SJSA1 (cell line): ENCODE data around the gene LPAR4. TPM values are rescaled to one million over a fixed set of nuclear protein-coding genes. Genes with fewer than 3 reads are reported as not detected.

Source experiments
- DNase-seq, 2 experiments: peaks; one replicate each; pipeline ENCODE4 v3.0.0-alpha.2; 2015 to 2020; ENCODE audit warnings: low spot score in 2 of 2, low read depth in 1 of 2
- H3K27ac ChIP-seq: fragments of 250-450 bp; sonication (Bioruptor Pico); 2 replicates; pipeline ENCODE4 v1.5.1; 2020; ENCODE audit warnings: mild to moderate bottlenecking, moderate library complexity
- H3K27me3 ChIP-seq: fragments of 250-450 bp; sonication (Bioruptor Pico); replicated peaks from 2 replicates; pipeline ENCODE4 v1.5.1; 2020; ENCODE audit warnings: mild to moderate bottlenecking, moderate library complexity
- H3K36me3 ChIP-seq: fragments of 250-450 bp; sonication (Bioruptor Pico); 2 replicates; pipeline ENCODE4 v1.5.1; 2020; ENCODE audit warnings: mild to moderate bottlenecking
- H3K4me1 ChIP-seq: fragments of 250-450 bp; sonication (Bioruptor Pico); replicated peaks from 2 replicates; pipeline ENCODE4 v1.6.1; 2021; ENCODE audit warnings: mild to moderate bottlenecking
- H3K4me3 ChIP-seq: fragments of 250-450 bp; sonication (Bioruptor Pico); 2 replicates; pipeline ENCODE4 v1.5.1; 2020; ENCODE audit warnings: mild to moderate bottlenecking
- H3K9me3 ChIP-seq: fragments of 250-450 bp; sonication (Bioruptor Pico); replicated peaks from 2 replicates; pipeline ENCODE4 v1.5.1; 2020; ENCODE audit warnings: mild to moderate bottlenecking
- total RNA-seq: library from RNA; depleted of rRNA; stranded (reverse); fragments of >200 nt; shearing (Covaris generic); gene quantifications from 2 replicates; pipeline ENCODE4 v1.2.3, GENCODE V29; 2014; rRNA removed

LPAR4 gene
- 0.61 and 2.4 TPM in 2 replicates for total RNA-seq

- H3K4me1 ChIP-seq: no peaks in the 10 kb centered on the region
- H3K9me3 ChIP-seq: no peaks in the 10 kb centered on the region
- H3K36me3 ChIP-seq: no peaks in the 10 kb centered on the region
- no peak within 1 kb of the TSS for H3K27ac ChIP-seq
- H3K4me3 ChIP-seq: peak within 1 kb of the TSS; percentile 23
- DNase-seq: peak in 1 of 2 experiments; percentile 16
- no peaks in the 10 kb centered on the region for H3K27me3 ChIP-seq
These were observed at the start of gene LPAR4 for GRCh38 chrX:78747489-78747888. TSS of gene LPAR4 (plus strand) at chrX:78747720. CDS start at chrX:78754870, 7,150 bp downstream.

- Histone ChIP-seq H3K9me3 (no peaks in the 10 kb centered on the region), H3K27me3 (no peaks in the 10 kb centered on the region), H3K4me3 (no peak overlapping the region), H3K27ac (no peak overlapping the region), H3K36me3 (no peaks in the 10 kb centered on the region), H3K4me1 (no peaks in the 10 kb centered on the region)
- DNase-seq: no peak
These were observed 41.4 kb upstream of the LPAR4 start for GRCh38 chrX:78706071-78706470.

- no peaks in the 10 kb centered on the region for H3K36me3 ChIP-seq
- H3K27me3 ChIP-seq: no peaks in the 10 kb centered on the region
- no peaks in the 10 kb centered on the region for H3K4me1 ChIP-seq
- DNase-seq: peak; percentile 10 to 26
- H3K9me3 ChIP-seq: no peaks in the 10 kb centered on the region
- H3K27ac ChIP-seq: no peak overlapping the region
- no peak overlapping the region for H3K4me3 ChIP-seq
These were observed 39.3 kb upstream of the LPAR4 start for GRCh38 chrX:78708262-78708661.

- Histone ChIP-seq H3K27ac (no peak overlapping the region), H3K4me3 (no peak overlapping the region), H3K36me3 (no peaks in the 10 kb centered on the region), H3K4me1 (no peaks in the 10 kb centered on the region), H3K27me3 (no peaks in the 10 kb centered on the region), H3K9me3 (no peaks in the 10 kb centered on the region)
- no peak for DNase-seq
These were observed 38.7 kb upstream of the LPAR4 start for GRCh38 chrX:78708816-78709215.

GRCh38 chrX:78710171-78710570, 37.3 kb upstream of the LPAR4 start:
- Histone ChIP-seq H3K27me3 (no peaks in the 10 kb centered on the region), H3K36me3 (no peaks in the 10 kb centered on the region), H3K9me3 (no peaks in the 10 kb centered on the region), H3K4me3 (no peak overlapping the region), H3K4me1 (no peaks in the 10 kb centered on the region), H3K27ac (no peak overlapping the region)
- DNase-seq: no peak

GRCh38 chrX:78712336-78712735, 35.2 kb upstream of the LPAR4 start:
- no peaks in the 10 kb centered on the region for H3K9me3 ChIP-seq
- no peaks in the 10 kb centered on the region for H3K4me1 ChIP-seq
- no peaks in the 10 kb centered on the region for H3K36me3 ChIP-seq
- no peak overlapping the region for H3K4me3 ChIP-seq
- H3K27me3 ChIP-seq: no peaks in the 10 kb centered on the region
- H3K27ac ChIP-seq: no peak overlapping the region
- DNase-seq: no peak

- Histone ChIP-seq H3K4me3 (no peak overlapping the region), H3K36me3 (no peaks in the 10 kb centered on the region), H3K27me3 (no peaks in the 10 kb centered on the region), H3K4me1 (no peaks in the 10 kb centered on the region), H3K27ac (no peak overlapping the region), H3K9me3 (no peaks in the 10 kb centered on the region)
- no peak for DNase-seq
These were observed 22.2 kb upstream of the LPAR4 start for GRCh38 chrX:78725287-78725686.

- no peak for DNase-seq
- Histone ChIP-seq H3K36me3 (no peaks in the 10 kb centered on the region), H3K27me3 (no peaks in the 10 kb centered on the region)
These were observed 1.0 kb upstream of the LPAR4 start for GRCh38 chrX:78746496-78746895.

GRCh38 chrX:78747971-78748370, 451 bp downstream of the LPAR4 start:
- peak overlapping the region; percentile 23 for H3K4me3 ChIP-seq
- no peak for DNase-seq
- no peaks in the 10 kb centered on the region for H3K9me3 ChIP-seq
- H3K36me3 ChIP-seq: no peaks in the 10 kb centered on the region
- no peak overlapping the region for H3K27ac ChIP-seq
- no peaks in the 10 kb centered on the region for H3K27me3 ChIP-seq
- no peaks in the 10 kb centered on the region for H3K4me1 ChIP-seq

More at GRCh38 chrX:78746496-78746895, 1.0 kb upstream of the LPAR4 start:
- no peak overlapping the region for H3K27ac ChIP-seq
- H3K4me3 ChIP-seq: no peak overlapping the region
- no peaks in the 10 kb centered on the region for H3K9me3 ChIP-seq
- no peaks in the 10 kb centered on the region for H3K4me1 ChIP-seq

GRCh38 chrX:78748846-78749245, 1.3 kb downstream of the LPAR4 start:
- Histone ChIP-seq H3K27me3 (no peaks in the 10 kb centered on the region), H3K9me3 (no peaks in the 10 kb centered on the region), H3K27ac (no peak overlapping the region), H3K4me1 (no peaks in the 10 kb centered on the region), H3K36me3 (no peaks in the 10 kb centered on the region), H3K4me3 (no peak overlapping the region)
- DNase-seq: no peak

- no peak overlapping the region for H3K27ac ChIP-seq
- H3K9me3 ChIP-seq: no peaks in the 10 kb centered on the region
- H3K4me3 ChIP-seq: no peak overlapping the region
- no peak for DNase-seq
- no peaks in the 10 kb centered on the region for H3K4me1 ChIP-seq
- H3K36me3 ChIP-seq: no peaks in the 10 kb centered on the region
- H3K27me3 ChIP-seq: no peaks in the 10 kb centered on the region
These were observed 6.1 kb downstream of the LPAR4 start for GRCh38 chrX:78753571-78753970.

- H3K27ac ChIP-seq: no peak overlapping the region
- H3K4me1 ChIP-seq: no peaks in the 10 kb centered on the region
- no peaks in the 10 kb centered on the region for H3K9me3 ChIP-seq
- H3K36me3 ChIP-seq: no peaks in the 10 kb centered on the region
- H3K4me3 ChIP-seq: no peak overlapping the region
- no peaks in the 10 kb centered on the region for H3K27me3 ChIP-seq
- no peak for DNase-seq
These were observed 7.4 kb downstream of the LPAR4 start for GRCh38 chrX:78754917-78755316.

- no peak for DNase-seq
- Histone ChIP-seq H3K36me3 (no peaks in the 10 kb centered on the region), H3K27ac (no peak overlapping the region), H3K4me3 (no peak overlapping the region), H3K27me3 (no peaks in the 10 kb centered on the region), H3K9me3 (no peaks in the 10 kb centered on the region), H3K4me1 (no peaks in the 10 kb centered on the region)
These were observed 11.6 kb downstream of the LPAR4 start for GRCh38 chrX:78759081-78759480.

GRCh38 chrX:78769101-78769755, 21.7 kb downstream of the LPAR4 start:
- H3K4me1 ChIP-seq: no peaks in the 10 kb centered on the region
- H3K27ac ChIP-seq: no peak overlapping the region

GRCh38 chrX:78769946-78770345, 22.4 kb downstream of the LPAR4 start:
- Histone ChIP-seq H3K27me3 (no peaks in the 10 kb centered on the region), H3K9me3 (no peaks in the 10 kb centered on the region), H3K27ac (no peak overlapping the region), H3K4me1 (no peaks in the 10 kb centered on the region), H3K36me3 (no peaks in the 10 kb centered on the region), H3K4me3 (no peak overlapping the region)
- no peak for DNase-seq

More at GRCh38 chrX:78769101-78769755, 21.7 kb downstream of the LPAR4 start:
- no peaks in the 10 kb centered on the region for H3K27me3 ChIP-seq
- H3K9me3 ChIP-seq: no peaks in the 10 kb centered on the region
- no peak overlapping the region for H3K4me3 ChIP-seq
- DNase-seq: no peak
- H3K36me3 ChIP-seq: no peaks in the 10 kb centered on the region
